Measurements from ENCODE around the gene UBE2L5. TPM values are rescaled to one million over a fixed set of nuclear protein-coding genes. Genes with fewer than 3 reads are reported as not detected.
"Not testable (repeated sequence)": the region's sequence is repeated elsewhere in the genome, so short reads cannot be mapped to it uniquely, and the experiment has no call there.

Gene UBE2L5
- total RNA-seq, 1 donor from 2014 or later: not detected

DNA sequence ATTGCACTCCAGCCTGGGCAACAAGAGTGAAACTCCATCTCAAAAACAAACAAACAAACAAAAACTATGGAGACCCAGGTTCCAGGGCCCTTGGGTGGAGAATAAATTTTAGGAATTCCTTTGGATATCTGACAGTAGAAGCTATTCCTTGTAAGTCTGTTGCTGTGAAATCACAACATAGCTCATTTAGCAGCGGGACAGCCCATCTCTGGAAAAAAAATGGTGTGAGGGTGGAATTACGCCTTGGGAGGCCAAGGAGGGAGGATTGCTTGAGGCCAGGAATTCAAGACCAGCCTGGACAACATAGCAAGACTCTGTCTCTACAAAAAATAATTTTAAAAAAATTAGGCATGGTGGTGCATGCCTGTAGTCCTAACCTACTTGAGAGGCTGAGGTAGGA, 27.8 kb downstream of the UBE2L5 start:
- no peaks in the 10 kb centered on the region for H3K36me3 ChIP-seq (ENCODE audit: insufficient read depth, low read length)
- no peak overlapping the region for H3K9ac ChIP-seq (ENCODE audit: low read length)
- Mint-ChIP-seq H3K9me3 (ENCODE audit: unreplicated experiment) (no peaks in the 10 kb centered on the region), H3K4me3 (ENCODE audit: unreplicated experiment) (no peak overlapping the region), H3K27me3 (ENCODE audit: low read depth, unreplicated experiment) (no peaks in the 10 kb centered on the region), H3K36me3 (ENCODE audit: low read depth, unreplicated experiment) (no peaks in the 10 kb centered on the region), H3K27ac (ENCODE audit: unreplicated experiment) (no peak overlapping the region), H3K4me1 (ENCODE audit: low read depth, unreplicated experiment) (peaks cover 5% of the 10 kb centered on the region)
- no peak overlapping the region for H3K4me2 ChIP-seq (ENCODE audit: low read length)
- no peak for DNase-seq (ENCODE audit: low read depth)
- no peaks in the 10 kb centered on the region for H3K9me3 ChIP-seq (ENCODE audit: insufficient read depth, low read depth, low read length)
- no peak for FAIRE-seq
- TF ChIP-seq, protein P1, sequence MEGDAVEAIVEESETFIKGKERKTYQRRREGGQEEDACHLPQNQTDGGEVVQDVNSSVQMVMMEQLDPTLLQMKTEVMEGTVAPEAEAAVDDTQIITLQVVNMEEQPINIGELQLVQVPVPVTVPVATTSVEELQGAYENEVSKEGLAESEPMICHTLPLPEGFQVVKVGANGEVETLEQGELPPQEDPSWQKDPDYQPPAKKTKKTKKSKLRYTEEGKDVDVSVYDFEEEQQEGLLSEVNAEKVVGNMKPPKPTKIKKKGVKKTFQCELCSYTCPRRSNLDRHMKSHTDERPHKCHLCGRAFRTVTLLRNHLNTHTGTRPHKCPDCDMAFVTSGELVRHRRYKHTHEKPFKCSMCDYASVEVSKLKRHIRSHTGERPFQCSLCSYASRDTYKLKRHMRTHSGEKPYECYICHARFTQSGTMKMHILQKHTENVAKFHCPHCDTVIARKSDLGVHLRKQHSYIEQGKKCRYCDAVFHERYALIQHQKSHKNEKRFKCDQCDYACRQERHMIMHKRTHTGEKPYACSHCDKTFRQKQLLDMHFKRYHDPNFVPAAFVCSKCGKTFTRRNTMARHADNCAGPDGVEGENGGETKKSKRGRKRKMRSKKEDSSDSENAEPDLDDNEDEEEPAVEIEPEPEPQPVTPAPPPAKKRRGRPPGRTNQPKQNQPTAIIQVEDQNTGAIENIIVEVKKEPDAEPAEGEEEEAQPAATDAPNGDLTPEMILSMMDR (IDR thresholded peaks at IDR 0.05; ENCODE audit: insufficient read depth, low read depth, low read length): no peak
- no peak for TF ChIP-seq EZH2 (IDR thresholded peaks at IDR 0.05; ENCODE audit: insufficient read depth, low read length)
- H3K27me3 ChIP-seq (ENCODE audit: insufficient read depth, low read length): no peaks in the 10 kb centered on the region
- no peaks in the 10 kb centered on the region for H4K20me1 ChIP-seq (ENCODE audit: insufficient read depth, low read length)
- no peak overlapping the region for H3K27ac ChIP-seq (ENCODE audit: low read depth, low read length)
- no peak overlapping the region for H3K4me3 ChIP-seq (ENCODE audit: insufficient read depth, low read depth, low read length)
- no peak overlapping the region for H2AFZ ChIP-seq (ENCODE audit: low read depth, low read length)
- H3K4me1 ChIP-seq (ENCODE audit: insufficient read depth, low read length): peaks cover 12% of the 10 kb centered on the region
- H3K79me2 ChIP-seq (ENCODE audit: insufficient read depth, low read length): no peaks in the 10 kb centered on the region

DNA sequence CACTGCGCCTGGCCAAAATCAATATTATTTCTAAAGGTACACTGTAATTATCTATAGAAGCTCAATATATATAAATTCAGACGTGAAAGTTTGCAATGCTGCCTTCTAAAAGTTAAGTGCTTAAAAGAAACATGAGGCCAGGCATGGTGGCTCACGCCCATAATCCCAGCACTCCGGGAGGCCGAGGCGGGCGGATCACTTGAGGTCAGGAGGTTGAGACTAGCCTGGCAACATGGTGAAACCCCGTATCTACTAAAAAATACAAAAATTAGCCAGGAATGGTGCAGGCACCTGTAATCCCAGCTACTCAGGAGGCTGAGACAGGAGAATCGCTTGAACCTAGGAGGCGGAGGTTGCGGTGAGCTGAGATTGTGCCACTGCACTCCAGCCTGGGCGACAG, 29.2 kb downstream of the UBE2L5 start:
- not testable (repeated sequence) for H3K27me3 Mint-ChIP-seq (ENCODE audit: low read depth, unreplicated experiment); H3K36me3 ChIP-seq (ENCODE audit: insufficient read depth, low read length); H3K4me1 Mint-ChIP-seq (ENCODE audit: low read depth, unreplicated experiment); H3K9me3 ChIP-seq (ENCODE audit: insufficient read depth, low read depth, low read length); H3K4me3 ChIP-seq (ENCODE audit: insufficient read depth, low read depth, low read length); H3K36me3 Mint-ChIP-seq (ENCODE audit: low read depth, unreplicated experiment); H4K20me1 ChIP-seq (ENCODE audit: insufficient read depth, low read length); H3K27me3 ChIP-seq (ENCODE audit: insufficient read depth, low read length); H3K27ac ChIP-seq (ENCODE audit: low read depth, low read length); H3K4me1 ChIP-seq (ENCODE audit: insufficient read depth, low read length); H3K9ac ChIP-seq (ENCODE audit: low read length); H3K79me2 ChIP-seq (ENCODE audit: insufficient read depth, low read length); H3K4me3 Mint-ChIP-seq (ENCODE audit: unreplicated experiment); H3K27ac Mint-ChIP-seq (ENCODE audit: unreplicated experiment); H2AFZ ChIP-seq (ENCODE audit: low read depth, low read length); DNase-seq (ENCODE audit: low read depth); FAIRE-seq; H3K9me3 Mint-ChIP-seq (ENCODE audit: unreplicated experiment); H3K4me2 ChIP-seq (ENCODE audit: low read length)

DNA sequence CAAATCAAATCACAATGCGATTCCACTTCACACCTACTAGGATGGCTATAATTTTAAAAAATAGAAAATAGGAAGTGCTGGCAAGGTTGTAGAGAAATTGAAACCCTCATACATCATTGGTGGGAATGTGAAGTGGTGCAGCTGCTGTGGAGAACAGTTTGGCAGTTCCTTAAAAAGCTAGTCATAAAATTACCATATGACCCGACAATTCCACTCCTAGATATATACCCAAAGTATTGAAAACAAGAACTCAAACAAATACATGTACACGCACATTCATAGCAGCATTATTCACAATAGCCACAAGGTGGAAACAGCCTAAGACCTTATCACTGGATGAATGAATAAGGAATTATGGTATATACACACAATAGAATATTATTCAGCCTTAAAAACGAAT, 31.4 kb downstream of the UBE2L5 start:
- H3K36me3 Mint-ChIP-seq (ENCODE audit: low read depth, unreplicated experiment): no peaks in the 10 kb centered on the region
- no peaks in the 10 kb centered on the region for H3K79me2 ChIP-seq (ENCODE audit: insufficient read depth, low read length)
- FAIRE-seq: no peak
- no peak overlapping the region for H3K4me3 Mint-ChIP-seq (ENCODE audit: unreplicated experiment)
- H3K27me3 ChIP-seq (ENCODE audit: insufficient read depth, low read length): no peaks in the 10 kb centered on the region
- H3K4me2 ChIP-seq (ENCODE audit: low read length): no peak overlapping the region
- no peaks in the 10 kb centered on the region for H3K9me3 Mint-ChIP-seq (ENCODE audit: unreplicated experiment)
- no peaks in the 10 kb centered on the region for H3K4me1 Mint-ChIP-seq (ENCODE audit: low read depth, unreplicated experiment)
- no peak overlapping the region for H3K27ac ChIP-seq (ENCODE audit: low read depth, low read length)
- no peak overlapping the region for H3K4me3 ChIP-seq (ENCODE audit: insufficient read depth, low read depth, low read length)
- no peak for DNase-seq (ENCODE audit: low read depth)
- H2AFZ ChIP-seq (ENCODE audit: low read depth, low read length): no peak overlapping the region
- H3K36me3 ChIP-seq (ENCODE audit: insufficient read depth, low read length): peaks cover 5% of the 10 kb centered on the region
- no peaks in the 10 kb centered on the region for H3K4me1 ChIP-seq (ENCODE audit: insufficient read depth, low read length)
- no peak for TF ChIP-seq EZH2 (IDR thresholded peaks at IDR 0.05; ENCODE audit: insufficient read depth, low read length)
- TF ChIP-seq, protein P1 (IDR thresholded peaks at IDR 0.05; ENCODE audit: insufficient read depth, low read depth, low read length): peak; percentile 21
- no peaks in the 10 kb centered on the region for H3K9me3 ChIP-seq (ENCODE audit: insufficient read depth, low read depth, low read length)
- H3K9ac ChIP-seq (ENCODE audit: low read length): no peak overlapping the region
- H3K27me3 Mint-ChIP-seq (ENCODE audit: low read depth, unreplicated experiment): no peaks in the 10 kb centered on the region
- H3K27ac Mint-ChIP-seq (ENCODE audit: unreplicated experiment): no peak overlapping the region
- H4K20me1 ChIP-seq (ENCODE audit: insufficient read depth, low read length): no peaks in the 10 kb centered on the region

Measured in astrocyte (in vitro differentiated cells and primary cell).